Measurements from ENCODE around the gene RTN4R. TPM values are rescaled to one million over a fixed set of nuclear protein-coding genes. Genes with fewer than 3 reads are reported as not detected.

Gene RTN4R
- total RNA-seq, 1 experiment from 2014 or later, result 9.6 TPM

DNA sequence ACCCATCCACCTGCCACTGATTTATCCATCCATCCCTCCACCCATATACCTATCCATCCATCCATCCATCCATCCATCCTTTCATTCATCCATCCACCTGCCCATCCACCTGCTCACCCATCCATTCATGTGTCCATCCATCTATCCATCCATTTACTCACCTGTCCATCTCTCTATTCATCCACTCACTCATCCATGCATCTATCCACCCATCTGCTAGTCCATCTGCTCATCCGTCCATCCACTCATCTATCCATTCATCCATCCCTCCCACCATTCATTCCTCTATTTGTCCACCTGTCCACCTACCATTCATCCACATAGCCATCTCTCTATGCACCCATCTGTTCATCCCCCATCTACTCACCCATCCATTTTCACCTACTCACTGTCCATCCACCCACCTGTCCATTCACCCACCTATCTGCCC, 68.7 kb downstream of the RTN4R start:
- ChIA-PET CTCF (no interaction called here), POLR2A (ENCODE audit: low non-redundant PET) (no interaction called here)
- no peak overlapping the region for H3K27ac ChIP-seq (ENCODE audit: low read depth, low read length, poor library complexity, severe bottlenecking)
- TF ChIP-seq EZH2 (IDR thresholded peaks at IDR 0.05; ENCODE audit: borderline replicate concordance, low read depth, low read length, poor library complexity, severe bottlenecking), result no peak
- TF ChIP-seq, protein P1, sequence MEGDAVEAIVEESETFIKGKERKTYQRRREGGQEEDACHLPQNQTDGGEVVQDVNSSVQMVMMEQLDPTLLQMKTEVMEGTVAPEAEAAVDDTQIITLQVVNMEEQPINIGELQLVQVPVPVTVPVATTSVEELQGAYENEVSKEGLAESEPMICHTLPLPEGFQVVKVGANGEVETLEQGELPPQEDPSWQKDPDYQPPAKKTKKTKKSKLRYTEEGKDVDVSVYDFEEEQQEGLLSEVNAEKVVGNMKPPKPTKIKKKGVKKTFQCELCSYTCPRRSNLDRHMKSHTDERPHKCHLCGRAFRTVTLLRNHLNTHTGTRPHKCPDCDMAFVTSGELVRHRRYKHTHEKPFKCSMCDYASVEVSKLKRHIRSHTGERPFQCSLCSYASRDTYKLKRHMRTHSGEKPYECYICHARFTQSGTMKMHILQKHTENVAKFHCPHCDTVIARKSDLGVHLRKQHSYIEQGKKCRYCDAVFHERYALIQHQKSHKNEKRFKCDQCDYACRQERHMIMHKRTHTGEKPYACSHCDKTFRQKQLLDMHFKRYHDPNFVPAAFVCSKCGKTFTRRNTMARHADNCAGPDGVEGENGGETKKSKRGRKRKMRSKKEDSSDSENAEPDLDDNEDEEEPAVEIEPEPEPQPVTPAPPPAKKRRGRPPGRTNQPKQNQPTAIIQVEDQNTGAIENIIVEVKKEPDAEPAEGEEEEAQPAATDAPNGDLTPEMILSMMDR (conservative IDR thresholded peaks at IDR 0.05; ENCODE audit: low read depth, low read length), result no peak
- intact Hi-C loops (cut with micrococcal nuclease; ENCODE audit: unreplicated experiment), result no loop called here
- no peak overlapping the region for H3K4me3 ChIP-seq (ENCODE audit: low read depth, low read length, poor library complexity, severe bottlenecking)
- BruUV-seq (replicated peaks), result no TSS peak
- no peaks in the 10 kb centered on the region for H3K36me3 ChIP-seq (ENCODE audit: insufficient read depth, low read length, poor library complexity, severe bottlenecking)
- H3K9me3 ChIP-seq (ENCODE audit: low read depth, low read length, poor library complexity, severe bottlenecking), result no peaks in the 10 kb centered on the region
- DNase-seq (ENCODE audit: low spot score), result no peak
- H3K27me3 ChIP-seq (replicated peaks; ENCODE audit: insufficient read depth, low read depth, low read length, poor library complexity), result no peaks in the 10 kb centered on the region
- H3K4me1 ChIP-seq (ENCODE audit: insufficient read depth, low read length, poor library complexity, severe bottlenecking), result peaks cover 12% of the 10 kb centered on the region

DNA sequence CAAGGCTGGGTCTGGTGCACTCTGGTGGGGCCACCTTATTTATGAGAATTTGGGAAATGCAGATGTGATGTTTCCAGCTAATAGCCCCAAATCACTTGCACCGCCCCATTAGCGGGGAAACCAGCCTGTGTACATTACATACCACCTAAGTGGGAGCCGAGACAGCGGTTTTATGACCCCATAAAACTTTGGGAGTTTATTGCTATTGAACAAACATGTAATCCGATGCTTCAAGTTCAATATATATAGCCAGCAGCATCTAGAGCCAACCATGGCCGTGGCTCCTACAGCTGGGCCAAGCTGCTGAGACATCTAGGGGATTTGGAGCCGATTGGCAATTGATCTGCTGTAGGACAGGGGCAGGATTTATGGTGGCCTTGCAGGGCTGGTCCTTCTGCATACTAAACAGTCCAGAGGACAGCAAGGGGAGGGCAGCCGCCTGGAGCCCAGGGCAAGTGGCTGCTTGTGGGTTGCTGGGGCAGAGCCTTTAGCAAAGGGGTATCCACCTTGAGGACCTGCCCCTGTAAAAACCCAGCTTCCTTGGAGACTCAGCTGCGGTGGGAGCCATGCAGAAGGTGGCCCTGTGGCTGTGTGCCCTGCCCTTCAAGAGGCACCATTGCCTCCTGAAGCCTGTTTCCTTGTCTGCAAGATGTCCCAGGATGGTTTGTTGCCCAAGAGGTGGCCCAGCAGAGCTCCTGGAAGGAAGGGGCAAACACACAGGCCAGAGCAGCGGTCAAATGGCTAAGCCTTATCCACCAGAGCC, 69.4 kb downstream of the RTN4R start:
- Histone ChIP-seq H3K27me3 (replicated peaks; ENCODE audit: insufficient read depth, low read depth, low read length, poor library complexity) (no peaks in the 10 kb centered on the region), H3K9me3 (ENCODE audit: low read depth, low read length, poor library complexity, severe bottlenecking) (no peaks in the 10 kb centered on the region), H3K4me3 (ENCODE audit: low read depth, low read length, poor library complexity, severe bottlenecking) (no peak overlapping the region), H3K4me1 (ENCODE audit: insufficient read depth, low read length, poor library complexity, severe bottlenecking) (peaks cover 6% of the 10 kb centered on the region), H3K36me3 (ENCODE audit: insufficient read depth, low read length, poor library complexity, severe bottlenecking) (no peaks in the 10 kb centered on the region), H3K27ac (ENCODE audit: low read depth, low read length, poor library complexity, severe bottlenecking) (no peak overlapping the region)
- TF ChIP-seq, protein P1 (conservative IDR thresholded peaks at IDR 0.05; ENCODE audit: low read depth, low read length), result no peak
- no peak for TF ChIP-seq EZH2 (IDR thresholded peaks at IDR 0.05; ENCODE audit: borderline replicate concordance, low read depth, low read length, poor library complexity, severe bottlenecking)
- DNase-seq (ENCODE audit: low spot score), result no peak
- ChIA-PET CTCF (no interaction called here), POLR2A (ENCODE audit: low non-redundant PET) (no interaction called here)
- no TSS peak for BruUV-seq (replicated peaks)
- intact Hi-C loops (cut with micrococcal nuclease; ENCODE audit: unreplicated experiment), result no loop called here

DNA sequence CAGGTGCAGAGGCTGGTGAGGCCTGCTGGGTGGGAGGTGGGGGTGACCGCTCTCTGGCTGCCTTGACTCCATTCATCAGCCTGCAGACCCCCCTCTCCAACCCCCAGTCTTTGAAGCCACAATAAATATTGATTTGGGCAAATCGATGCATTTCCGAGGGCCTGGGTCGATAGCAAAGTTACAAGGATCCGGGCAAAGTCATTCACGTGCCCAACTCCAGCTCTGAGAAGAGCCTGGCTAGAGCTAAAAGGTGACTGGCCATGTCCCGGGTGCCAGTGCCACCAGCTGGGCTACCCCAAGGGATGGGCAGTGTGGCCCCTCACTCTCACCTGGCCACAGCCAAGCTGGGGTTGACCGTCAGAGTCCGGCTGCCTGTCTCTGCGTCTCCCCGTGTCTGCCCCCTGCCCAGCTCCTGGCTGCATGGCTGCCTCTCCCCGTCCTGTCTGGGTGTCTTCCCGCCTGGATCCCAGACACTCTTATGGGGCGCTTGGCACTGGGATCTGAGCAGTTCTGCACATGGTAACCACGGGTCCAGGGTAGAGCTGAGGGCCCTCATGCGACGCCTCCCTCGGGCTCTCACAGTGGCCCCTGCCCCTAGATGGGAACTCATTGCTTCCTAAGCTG, 70.6 kb downstream of the RTN4R start:
- intact Hi-C loops (cut with micrococcal nuclease; ENCODE audit: unreplicated experiment), result no loop called here
- Histone ChIP-seq H3K4me1 (ENCODE audit: insufficient read depth, low read length, poor library complexity, severe bottlenecking) (no peaks in the 10 kb centered on the region), H3K27me3 (replicated peaks; ENCODE audit: insufficient read depth, low read depth, low read length, poor library complexity) (no peaks in the 10 kb centered on the region), H3K27ac (ENCODE audit: low read depth, low read length, poor library complexity, severe bottlenecking) (no peak overlapping the region), H3K9me3 (ENCODE audit: low read depth, low read length, poor library complexity, severe bottlenecking) (no peaks in the 10 kb centered on the region), H3K36me3 (ENCODE audit: insufficient read depth, low read length, poor library complexity, severe bottlenecking) (no peaks in the 10 kb centered on the region), H3K4me3 (ENCODE audit: low read depth, low read length, poor library complexity, severe bottlenecking) (no peak overlapping the region)
- ChIA-PET POLR2A (ENCODE audit: low non-redundant PET) (no interaction called here), CTCF (interaction anchor here (0.7 kb wide), 1 partner anchor 12 kb away, joined by 8 read pairs; no protein-coding TSS in a partner anchor)
- no peak for DNase-seq (ENCODE audit: low spot score)
- TF ChIP-seq, protein P1 (conservative IDR thresholded peaks at IDR 0.05; ENCODE audit: low read depth, low read length), result no peak
- TF ChIP-seq EZH2 (IDR thresholded peaks at IDR 0.05; ENCODE audit: borderline replicate concordance, low read depth, low read length, poor library complexity, severe bottlenecking), result no peak
- BruUV-seq (replicated peaks), result no TSS peak

Measured in A673 (cell line).